Vagina (tissue), 2 donors: Measurements from ENCODE around the gene STX5.

Experiments
- POLR2AphosphoS5 ChIP-seq, 2 donors: sonication (generic); formaldehyde crosslinking; IDR thresholded peaks; one replicate each; pipeline ENCODE4 v1.9.0; 2017; ENCODE audit warnings: antibody characterized with exemption in 2 of 2, mild to moderate bottlenecking in 2 of 2, low read depth in 1 of 2; ENCODE audit not compliant: insufficient read depth in 1 of 2
- TF ChIP-seq, protein P1 (sequence below), 3 experiments: fragments of 450-650 bp in 2 of 3; fragments of 200-600 bp in 1 of 3; sonication (generic) in 1 of 3; IDR thresholded peaks; one replicate each; pipeline ENCODE4 v1.5.1; 2017 to 2019; ENCODE audit warnings: antibody characterized with exemption in 3 of 3, mild to moderate bottlenecking in 2 of 3, moderate library complexity in 2 of 3

DNA sequence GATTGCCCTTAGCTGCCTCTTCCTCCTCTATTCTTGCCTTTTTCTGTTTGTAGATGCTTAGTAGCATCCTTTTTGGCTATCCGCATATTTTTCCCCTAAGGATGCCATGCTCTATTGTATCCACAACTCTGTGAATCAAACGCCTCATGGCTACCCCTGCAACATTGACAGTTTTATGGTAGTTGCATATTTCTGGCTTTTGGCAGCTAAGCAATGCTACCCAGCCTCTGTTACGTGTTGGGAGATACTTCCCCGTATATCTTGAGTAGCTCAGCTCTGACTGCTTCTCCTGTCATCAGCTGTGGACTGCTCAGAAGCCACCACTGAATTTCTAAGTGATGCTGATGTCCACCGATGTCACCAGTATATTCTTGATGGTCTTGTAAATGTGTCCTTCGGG, 33.8 kb upstream of the STX5 start:
- TF ChIP-seq, protein P1, sequence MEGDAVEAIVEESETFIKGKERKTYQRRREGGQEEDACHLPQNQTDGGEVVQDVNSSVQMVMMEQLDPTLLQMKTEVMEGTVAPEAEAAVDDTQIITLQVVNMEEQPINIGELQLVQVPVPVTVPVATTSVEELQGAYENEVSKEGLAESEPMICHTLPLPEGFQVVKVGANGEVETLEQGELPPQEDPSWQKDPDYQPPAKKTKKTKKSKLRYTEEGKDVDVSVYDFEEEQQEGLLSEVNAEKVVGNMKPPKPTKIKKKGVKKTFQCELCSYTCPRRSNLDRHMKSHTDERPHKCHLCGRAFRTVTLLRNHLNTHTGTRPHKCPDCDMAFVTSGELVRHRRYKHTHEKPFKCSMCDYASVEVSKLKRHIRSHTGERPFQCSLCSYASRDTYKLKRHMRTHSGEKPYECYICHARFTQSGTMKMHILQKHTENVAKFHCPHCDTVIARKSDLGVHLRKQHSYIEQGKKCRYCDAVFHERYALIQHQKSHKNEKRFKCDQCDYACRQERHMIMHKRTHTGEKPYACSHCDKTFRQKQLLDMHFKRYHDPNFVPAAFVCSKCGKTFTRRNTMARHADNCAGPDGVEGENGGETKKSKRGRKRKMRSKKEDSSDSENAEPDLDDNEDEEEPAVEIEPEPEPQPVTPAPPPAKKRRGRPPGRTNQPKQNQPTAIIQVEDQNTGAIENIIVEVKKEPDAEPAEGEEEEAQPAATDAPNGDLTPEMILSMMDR (IDR thresholded peaks at IDR 0.05): no peak
- no peak for TF ChIP-seq POLR2AphosphoS5 (IDR thresholded peaks at IDR 0.05; ENCODE audit: insufficient read depth in 1 of 2, low read depth in 1 of 2)
